OCI-M1 (cell line): ENCODE data around the gene GAGE13.
"Not testable (repeated sequence)": the region's sequence is repeated elsewhere in the genome, so short reads cannot be mapped to it uniquely, and the experiment has no call there.

Experiments used
- DNase-seq: peaks from one replicate; lab custom pipeline; 2025; lab: John Stamatoyannopoulos, UW

GAGE13 gene

DNA sequence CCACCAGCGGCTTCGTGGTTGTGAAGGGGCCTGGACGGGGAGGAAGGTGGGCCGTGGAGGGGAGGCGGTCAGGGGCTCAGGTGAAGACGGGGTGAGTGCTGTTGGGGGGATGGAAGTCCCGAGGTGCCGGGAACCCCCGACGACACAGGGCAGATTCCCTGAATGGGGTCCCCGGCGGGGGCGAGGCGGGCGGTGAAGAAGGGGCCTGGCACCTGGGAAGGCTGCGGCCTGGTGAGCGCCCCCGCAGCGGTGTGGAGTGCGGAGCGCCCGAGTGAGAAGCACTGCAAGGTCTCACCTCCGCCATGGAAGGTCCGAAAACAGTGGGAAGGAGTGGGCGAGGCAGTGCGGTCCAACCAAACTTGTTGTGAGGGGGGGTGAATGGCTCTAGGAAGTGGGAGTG, 459 bp downstream of the GAGE13 start:
- DNase-seq = not testable (repeated sequence)

DNA sequence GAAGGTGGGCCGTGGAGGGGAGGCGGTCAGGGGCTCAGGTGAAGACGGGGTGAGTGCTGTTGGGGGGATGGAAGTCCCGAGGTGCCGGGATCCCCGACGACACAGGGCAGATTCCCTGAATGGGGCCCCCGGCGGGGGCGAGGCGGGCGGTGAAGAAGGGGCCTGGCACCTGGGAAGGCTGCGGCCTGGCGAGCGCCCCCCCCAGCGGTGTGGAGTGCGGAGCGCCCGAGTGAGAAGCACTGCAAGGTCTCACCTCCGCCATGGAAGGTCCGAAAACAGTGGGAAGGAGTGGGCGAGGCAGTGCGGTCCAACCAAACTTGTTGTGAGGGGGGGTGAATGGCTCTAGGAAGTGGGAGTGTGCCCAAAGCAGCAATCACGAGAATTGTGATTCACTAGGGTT, 10.1 kb downstream of the GAGE13 start:
- not testable (repeated sequence) for DNase-seq

DNA sequence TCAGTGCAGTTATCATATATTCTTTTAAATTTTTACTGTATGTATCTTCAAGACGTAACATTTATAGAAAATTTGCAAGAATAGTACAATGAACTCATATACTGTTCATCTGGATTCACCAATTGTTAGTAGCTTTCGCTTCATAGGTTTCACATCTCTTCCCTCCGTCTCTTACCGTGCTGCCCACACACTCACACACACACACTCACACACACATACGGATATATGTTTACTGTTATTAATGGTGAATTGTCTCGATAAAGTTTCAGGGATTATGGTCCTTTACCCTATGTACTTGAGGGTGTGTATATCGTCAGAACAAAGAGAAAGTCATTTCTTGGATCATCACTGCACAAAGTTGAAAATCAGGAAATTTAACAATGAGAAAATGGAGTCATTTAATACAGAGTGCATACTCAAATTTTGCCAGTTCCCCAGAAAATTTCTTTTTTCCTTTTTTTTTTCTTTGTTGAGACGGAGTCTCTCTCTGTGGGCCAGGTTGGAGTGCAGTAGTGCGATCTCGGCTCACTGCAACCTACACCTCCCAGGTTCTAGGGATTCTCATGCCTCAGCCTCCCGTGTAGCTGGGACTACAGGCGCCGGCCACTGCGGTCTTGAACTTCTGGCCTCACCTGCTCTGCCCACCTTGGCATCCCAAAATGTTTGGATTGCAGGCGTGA, 13.3 kb downstream of the GAGE13 start:
- not testable (repeated sequence) for DNase-seq

DNA sequence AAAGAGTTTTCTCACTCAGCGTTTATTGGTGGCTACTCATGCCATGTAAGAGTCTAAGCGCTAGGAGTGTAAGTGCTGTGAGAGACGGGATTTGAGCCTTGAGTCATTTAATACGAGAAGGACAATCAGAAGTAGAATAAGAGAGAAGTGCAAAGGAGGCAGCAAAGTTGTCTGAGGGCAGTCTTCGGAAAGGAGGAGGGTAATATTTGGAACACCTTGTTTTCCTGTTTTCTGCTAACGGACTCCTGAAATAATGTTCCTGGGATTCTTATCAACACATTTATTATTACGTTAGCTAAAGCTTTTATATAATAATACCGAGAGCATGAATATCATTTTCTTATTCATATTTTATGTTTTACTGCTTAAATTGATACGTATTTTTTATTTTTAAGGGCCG, 14.0 kb downstream of the GAGE13 start:
- DNase-seq = not testable (repeated sequence)

DNA sequence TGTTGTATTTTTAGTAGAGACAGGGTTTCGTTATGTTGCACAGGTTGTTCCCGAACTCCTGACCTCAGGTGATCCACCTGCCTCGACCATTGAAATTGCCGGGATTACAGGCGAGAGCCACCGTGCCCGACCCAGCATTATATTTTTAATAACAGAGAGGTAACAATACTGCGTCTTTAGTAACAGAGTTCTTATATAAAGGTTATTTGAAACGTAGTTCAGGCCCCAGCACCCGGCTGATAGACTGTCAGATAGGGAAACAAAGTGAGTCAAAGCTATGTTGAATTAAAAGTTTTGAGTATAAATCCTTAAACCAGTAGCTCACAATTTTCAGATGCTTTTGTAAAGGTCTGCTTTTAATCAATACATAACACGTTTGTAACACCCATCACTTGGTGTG, 14.8 kb downstream of the GAGE13 start:
- DNase-seq = not testable (repeated sequence)
